CD4-positive, alpha-beta T cell treated with Interleukin-15 for 4 hours (primary cell): ENCODE measurements around the gene HTN1.
"Not testable (repeated sequence)": the region's sequence is repeated elsewhere in the genome, so short reads cannot be mapped to it uniquely, and the experiment has no call there.

ENCODE experiments used
- DNase-seq: peaks from one replicate; pipeline ENCODE4 v3.0.0-alpha.2; 2020; ENCODE audit warnings: low spot score

Gene HTN1

GRCh38 chr4:70050138-70050537, at the start of gene HTN1:
HTN1 (plus strand) TSS chr4:70050438; CDS start chr4:70053077, 2,639 bp downstream.
- DNase-seq: not testable (repeated sequence)

GRCh38 chr4:70000711-70001110, 49.5 kb upstream of the HTN1 start:
- no peak for DNase-seq

- no peak for DNase-seq
Measured at GRCh38 chr4:70002507-70002906, 47.7 kb upstream of the HTN1 start.

- DNase-seq: no peak
Measured at GRCh38 chr4:70008771-70009170, 41.5 kb upstream of the HTN1 start.

GRCh38 chr4:70019006-70019405, 31.2 kb upstream of the HTN1 start:
- DNase-seq: not testable (repeated sequence)

GRCh38 chr4:70023218-70023617, 27.0 kb upstream of the HTN1 start:
- no peak for DNase-seq

- DNase-seq: no peak
Measured at GRCh38 chr4:70027011-70027410, 23.2 kb upstream of the HTN1 start.

GRCh38 chr4:70028159-70028558, 22.1 kb upstream of the HTN1 start, which contains the start of gene HTN3:
HTN3 (plus strand) TSS chr4:70028459; CDS start chr4:70030741, 2,282 bp downstream.
- DNase-seq: not testable (repeated sequence)

GRCh38 chr4:70037559-70037958, 12.7 kb upstream of the HTN1 start:
- not testable (repeated sequence) for DNase-seq

GRCh38 chr4:70039928-70040327, 10.3 kb upstream of the HTN1 start:
- DNase-seq: not testable (repeated sequence)

- no peak for DNase-seq
Measured at GRCh38 chr4:70041652-70042286, 8.5 kb upstream of the HTN1 start.

GRCh38 chr4:70056534-70056933, 6.3 kb downstream of the HTN1 start:
- not testable (repeated sequence) for DNase-seq

GRCh38 chr4:70057651-70058050, 7.4 kb downstream of the HTN1 start:
- DNase-seq: no peak

- DNase-seq: no peak
Measured at GRCh38 chr4:70059149-70059548, 8.9 kb downstream of the HTN1 start.

- DNase-seq: no peak
Measured at GRCh38 chr4:70062000-70062399, 11.8 kb downstream of the HTN1 start.

- no peak for DNase-seq
Measured at GRCh38 chr4:70080205-70080604, 30.0 kb downstream of the HTN1 start.

- no peak for DNase-seq
Measured at GRCh38 chr4:70099206-70099605, 49.0 kb downstream of the HTN1 start.
